ENCODE results near the gene ACTL8. TPM values are rescaled to one million over a fixed set of nuclear protein-coding genes. Genes with fewer than 3 reads are reported as not detected.
A peak's percentile ranks its signal among the peaks of the same experiment; 100 is the strongest.

ACTL8 gene
- not detected in 2 replicates for total RNA-seq

- H3K4me3 ChIP-seq (ENCODE audit: low read depth, low read length), result no peak within 1 kb of the TSS
- DNase-seq (ENCODE audit: low read depth), result no peak
- peak; percentile 6 for TF ChIP-seq CTCF (IDR thresholded peaks at IDR 0.05; ENCODE audit: insufficient read depth, low read depth, low read length)
These were observed at the start of gene ACTL8 for GRCh38 chr1:17755120-17755519. TSS of gene ACTL8 (plus strand) at chr1:17755333. CDS start at chr1:17823009, 67,676 bp downstream.

- no peak for DNase-seq (ENCODE audit: low read depth)
- TF ChIP-seq CTCF (IDR thresholded peaks at IDR 0.05; ENCODE audit: insufficient read depth, low read depth, low read length), result no peak
- H3K4me3 ChIP-seq (ENCODE audit: low read depth, low read length), result no peak overlapping the region
These were observed 48.7 kb upstream of the ACTL8 start for GRCh38 chr1:17706445-17706844.

- no peak for TF ChIP-seq CTCF (IDR thresholded peaks at IDR 0.05; ENCODE audit: insufficient read depth, low read depth, low read length)
- no peak for DNase-seq (ENCODE audit: low read depth)
- H3K4me3 ChIP-seq (ENCODE audit: low read depth, low read length), result no peak overlapping the region
These were observed 45.2 kb upstream of the ACTL8 start for GRCh38 chr1:17709981-17710380.

- TF ChIP-seq CTCF (IDR thresholded peaks at IDR 0.05; ENCODE audit: insufficient read depth, low read depth, low read length), result no peak
- no peak overlapping the region for H3K4me3 ChIP-seq (ENCODE audit: low read depth, low read length)
- DNase-seq (ENCODE audit: low read depth), result no peak
These were observed 44.1 kb upstream of the ACTL8 start for GRCh38 chr1:17710889-17711576.

GRCh38 chr1:17711577-17711910, 43.6 kb upstream of the ACTL8 start:
- TF ChIP-seq CTCF (IDR thresholded peaks at IDR 0.05; ENCODE audit: insufficient read depth, low read depth, low read length), result no peak
- no peak overlapping the region for H3K4me3 ChIP-seq (ENCODE audit: low read depth, low read length)
- DNase-seq (ENCODE audit: low read depth), result no peak

GRCh38 chr1:17711941-17712340, 43.2 kb upstream of the ACTL8 start:
- no peak for TF ChIP-seq CTCF (IDR thresholded peaks at IDR 0.05; ENCODE audit: insufficient read depth, low read depth, low read length)
- no peak for DNase-seq (ENCODE audit: low read depth)
- H3K4me3 ChIP-seq (ENCODE audit: low read depth, low read length), result no peak overlapping the region

GRCh38 chr1:17713993-17714392, 41.1 kb upstream of the ACTL8 start:
- no peak for TF ChIP-seq CTCF (IDR thresholded peaks at IDR 0.05; ENCODE audit: insufficient read depth, low read depth, low read length)
- no peak overlapping the region for H3K4me3 ChIP-seq (ENCODE audit: low read depth, low read length)
- DNase-seq (ENCODE audit: low read depth), result no peak

Measured in fibroblast of villous mesenchyme (primary cell).